Measurements from ENCODE around the gene PLXDC1. TPM values are rescaled to one million over a fixed set of nuclear protein-coding genes. Genes with fewer than 3 reads are reported as not detected.

Gene PLXDC1
- total and polyA plus RNA-seq, 12 donors = 1.3 to 5.6 (median 3.9) TPM

DNA sequence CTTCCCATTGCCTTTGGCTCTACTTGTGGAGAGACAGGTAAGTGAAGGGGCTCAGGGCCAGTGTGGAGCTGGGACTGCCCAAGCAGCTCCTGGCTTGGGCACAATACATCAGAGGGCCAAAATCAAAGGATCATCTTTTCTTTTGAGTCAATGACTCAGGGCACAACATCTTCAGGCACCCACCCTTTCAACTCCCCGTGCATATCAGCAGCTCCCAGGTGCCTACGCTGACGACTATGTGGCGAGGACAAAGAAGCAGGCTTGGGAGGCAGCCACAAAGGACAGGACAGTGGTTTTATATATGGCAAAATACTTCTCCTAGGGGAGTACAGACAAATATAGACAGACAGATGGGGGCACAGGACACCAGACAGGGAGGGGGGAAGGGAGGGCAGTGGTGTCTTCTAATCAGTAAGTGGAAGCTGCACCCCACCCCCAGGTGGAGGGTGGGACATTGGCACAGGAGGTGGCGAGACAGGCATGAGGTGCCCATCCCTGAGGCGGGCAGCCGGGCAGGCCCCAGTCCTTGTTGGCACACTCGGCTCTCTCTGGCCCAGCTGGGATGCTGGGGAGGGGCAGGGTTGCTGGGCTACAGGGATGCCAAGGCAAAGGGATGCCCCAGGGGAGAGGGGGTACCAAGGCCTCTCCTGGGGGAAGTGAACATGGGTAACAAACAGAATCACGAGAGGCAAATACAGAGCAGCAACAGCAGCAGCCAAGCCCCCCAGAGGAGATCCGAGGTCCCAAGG is 22.3 kb upstream of the PLXDC1 start:
- 39 to 56% (median 55%) methylated on average over 9 to 10 of the region's 10 CpGs for WGBS, 4 donors
- TF ChIP-seq POLR2A (IDR thresholded peaks at IDR 0.05) = no peak
- TF ChIP-seq, protein P1, sequence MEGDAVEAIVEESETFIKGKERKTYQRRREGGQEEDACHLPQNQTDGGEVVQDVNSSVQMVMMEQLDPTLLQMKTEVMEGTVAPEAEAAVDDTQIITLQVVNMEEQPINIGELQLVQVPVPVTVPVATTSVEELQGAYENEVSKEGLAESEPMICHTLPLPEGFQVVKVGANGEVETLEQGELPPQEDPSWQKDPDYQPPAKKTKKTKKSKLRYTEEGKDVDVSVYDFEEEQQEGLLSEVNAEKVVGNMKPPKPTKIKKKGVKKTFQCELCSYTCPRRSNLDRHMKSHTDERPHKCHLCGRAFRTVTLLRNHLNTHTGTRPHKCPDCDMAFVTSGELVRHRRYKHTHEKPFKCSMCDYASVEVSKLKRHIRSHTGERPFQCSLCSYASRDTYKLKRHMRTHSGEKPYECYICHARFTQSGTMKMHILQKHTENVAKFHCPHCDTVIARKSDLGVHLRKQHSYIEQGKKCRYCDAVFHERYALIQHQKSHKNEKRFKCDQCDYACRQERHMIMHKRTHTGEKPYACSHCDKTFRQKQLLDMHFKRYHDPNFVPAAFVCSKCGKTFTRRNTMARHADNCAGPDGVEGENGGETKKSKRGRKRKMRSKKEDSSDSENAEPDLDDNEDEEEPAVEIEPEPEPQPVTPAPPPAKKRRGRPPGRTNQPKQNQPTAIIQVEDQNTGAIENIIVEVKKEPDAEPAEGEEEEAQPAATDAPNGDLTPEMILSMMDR (IDR thresholded peaks at IDR 0.05) = no peak
- intact Hi-C loops (cut with DNase I) = no loop called here
- Histone ChIP-seq H3K27me3 (no peaks in the 10 kb centered on the region), H3K9me3 (replicated peaks in 1 of 3) (no peaks in the 10 kb centered on the region), H3K27ac (no peak overlapping the region), H3K4me3 (no peak overlapping the region), H3K4me1 (replicated peaks in 1 of 2) (no peaks in the 10 kb centered on the region), H3K36me3 (replicated peaks in 1 of 2) (peaks cover 0 to 10% of the 10 kb centered on the region in 2 donors)
- DNase-seq = no peak

DNA sequence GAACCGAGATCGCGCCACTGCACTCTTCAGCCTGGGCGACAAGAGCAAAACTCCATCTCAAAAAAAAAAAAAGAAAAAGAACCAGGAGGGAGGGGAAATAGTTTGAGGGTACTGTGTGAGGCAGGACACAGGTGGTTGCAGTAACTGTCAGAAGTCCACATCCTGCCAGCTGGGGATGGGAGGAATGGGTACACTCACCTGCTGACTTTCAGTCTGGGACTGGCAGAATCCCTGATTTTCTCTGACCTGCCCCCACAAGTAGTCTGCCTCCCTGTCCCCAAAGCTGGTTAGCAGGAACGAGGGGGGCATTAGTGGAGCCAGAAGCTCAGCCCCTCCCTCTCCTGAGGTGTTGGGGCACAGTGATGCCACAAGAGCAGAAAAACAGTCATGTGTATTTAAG is 21.6 kb upstream of the PLXDC1 start:
- DNase-seq = no peak
- H3K27ac ChIP-seq = no peak overlapping the region
- no peaks in the 10 kb centered on the region for H3K9me3 ChIP-seq (replicated peaks in 1 of 3)
- H3K4me1 ChIP-seq (replicated peaks in 1 of 2) = no peaks in the 10 kb centered on the region
- TF ChIP-seq POLR2A (IDR thresholded peaks at IDR 0.05) = no peak
- TF ChIP-seq, protein P1 (IDR thresholded peaks at IDR 0.05) = no peak
- WGBS, 4 donors = 66 to 72% (median 70%) methylated on average over 5 of the region's 5 CpGs
- intact Hi-C loops (cut with DNase I) = no loop called here
- no peak overlapping the region for H3K4me3 ChIP-seq
- peaks cover 0 to 10% of the 10 kb centered on the region in 2 donors for H3K36me3 ChIP-seq (replicated peaks in 1 of 2)
- H3K27me3 ChIP-seq = no peaks in the 10 kb centered on the region

- Histone ChIP-seq H3K27ac (no peak overlapping the region), H3K4me1 (replicated peaks in 1 of 2) (no peaks in the 10 kb centered on the region), H3K4me3 (no peak overlapping the region), H3K27me3 (no peaks in the 10 kb centered on the region), H3K36me3 (replicated peaks in 1 of 2) (peaks cover 0 to 3% of the 10 kb centered on the region in 2 donors), H3K9me3 (replicated peaks in 1 of 3) (no peaks in the 10 kb centered on the region)
- 71 to 82% (median 80%) methylated on average over 5 of the region's 5 CpGs for WGBS, 4 donors
- intact Hi-C loops (cut with DNase I) = no loop called here
- TF ChIP-seq, protein P1 (IDR thresholded peaks at IDR 0.05) = no peak
- TF ChIP-seq POLR2A (IDR thresholded peaks at IDR 0.05) = no peak
- no peak for DNase-seq
These were observed 20.5 kb upstream of the PLXDC1 start for GRCh38 chr17:39171933-39172332.

DNA sequence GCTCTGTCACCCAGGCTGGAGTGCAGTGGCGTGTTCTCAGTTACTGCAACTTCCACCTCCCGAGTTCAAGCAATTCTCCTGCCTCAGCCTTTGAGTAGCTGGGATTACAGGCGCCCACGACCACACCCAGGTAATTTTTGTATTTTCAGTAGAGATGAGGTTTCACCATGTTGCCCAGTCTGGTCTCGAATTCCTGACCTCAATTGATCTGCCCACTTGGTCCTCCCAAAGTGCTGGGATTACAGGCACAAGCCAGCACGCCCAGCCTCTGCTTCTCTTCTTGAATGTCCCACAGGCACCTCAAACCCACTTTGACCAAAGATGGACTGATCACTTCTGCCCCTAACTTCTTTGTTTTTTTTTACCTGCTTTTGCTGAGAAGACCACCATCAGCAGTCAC is 19.1 kb upstream of the PLXDC1 start:
- WGBS, 4 donors = 68 to 81% (median 73%) methylated on average over 6 of the region's 6 CpGs
- H3K27ac ChIP-seq = no peak overlapping the region
- no peak for DNase-seq
- no peaks in the 10 kb centered on the region for H3K9me3 ChIP-seq (replicated peaks in 1 of 3)
- no peak overlapping the region for H3K4me3 ChIP-seq
- H3K27me3 ChIP-seq = peaks cover 3% of the 10 kb centered on the region
- no peaks in the 10 kb centered on the region for H3K36me3 ChIP-seq (replicated peaks in 1 of 2)
- no peaks in the 10 kb centered on the region for H3K4me1 ChIP-seq (replicated peaks in 1 of 2)
- TF ChIP-seq POLR2A (IDR thresholded peaks at IDR 0.05) = no peak
- TF ChIP-seq, protein P1 (IDR thresholded peaks at IDR 0.05) = no peak
- intact Hi-C loops (cut with DNase I) = no loop called here

Data from adrenal gland (tissue), 12 donors.